SW480 (cell line): ENCODE measurements around the gene MICALL2.

Experiments used
- DNase-seq: peaks from one replicate; pipeline ENCODE4 v3.0.0-alpha.2; 2016; ENCODE audit warnings: low spot score

The MICALL2 gene

DNA sequence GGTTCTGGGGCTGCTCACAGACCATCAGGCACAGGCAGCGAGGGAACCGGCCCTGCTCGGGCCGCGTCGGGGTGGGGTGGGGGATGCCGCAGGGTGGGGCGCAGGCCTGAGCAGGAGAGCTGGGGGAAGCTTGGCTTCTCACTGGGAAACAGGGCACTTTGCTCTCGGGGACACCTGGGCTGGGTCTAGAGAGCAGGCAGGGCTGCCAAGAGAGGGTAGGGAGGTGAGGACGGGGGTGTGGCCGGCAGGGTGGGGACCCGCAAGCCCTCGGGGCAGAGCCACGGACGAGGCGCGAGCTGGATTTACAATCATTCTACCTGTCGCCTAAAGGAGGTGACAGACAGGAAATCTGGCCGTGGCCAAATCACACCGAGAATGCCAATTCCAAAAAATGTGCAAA, 33.9 kb upstream of the MICALL2 start:
- no peak for DNase-seq

DNA sequence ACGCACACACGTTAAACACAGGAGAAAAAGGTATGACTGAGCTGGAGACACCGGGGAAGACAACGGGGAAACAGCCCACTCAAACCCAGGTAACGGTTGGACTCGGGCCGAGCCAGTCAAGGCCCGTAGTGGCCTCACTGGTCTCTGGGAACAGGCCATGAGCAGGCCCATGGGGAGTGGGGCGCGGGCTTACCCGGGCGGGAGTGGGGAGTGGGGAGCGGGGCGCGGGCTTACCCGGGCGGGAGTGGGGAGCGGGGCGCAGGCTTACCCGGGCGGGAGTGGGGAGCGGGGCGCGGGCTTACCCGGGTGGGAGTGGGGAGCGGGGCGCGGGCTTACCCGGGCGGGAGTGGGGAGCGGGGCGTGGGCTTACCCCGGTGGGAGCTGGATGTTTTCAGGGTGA, 33.4 kb upstream of the MICALL2 start:
- DNase-seq: no peak

DNA sequence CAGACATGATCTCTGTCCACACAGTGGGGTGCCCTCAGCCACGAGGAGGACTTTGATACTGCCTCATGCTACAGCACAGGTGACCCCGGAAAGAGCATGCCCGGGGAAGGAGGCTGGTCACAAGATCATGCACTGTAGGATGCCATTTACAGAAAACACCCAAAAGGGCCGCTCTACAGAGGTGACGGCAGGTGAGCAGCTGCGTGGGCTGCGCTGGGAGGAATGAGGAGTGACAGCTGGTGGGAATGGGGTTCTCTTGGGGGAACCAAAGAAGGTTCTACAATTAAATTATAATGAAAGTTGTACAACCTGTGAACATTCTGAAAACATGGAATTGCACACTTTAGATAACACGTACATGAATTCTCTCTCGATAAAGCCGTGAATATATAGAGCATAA, 33.0 kb upstream of the MICALL2 start:
- no peak for DNase-seq

DNA sequence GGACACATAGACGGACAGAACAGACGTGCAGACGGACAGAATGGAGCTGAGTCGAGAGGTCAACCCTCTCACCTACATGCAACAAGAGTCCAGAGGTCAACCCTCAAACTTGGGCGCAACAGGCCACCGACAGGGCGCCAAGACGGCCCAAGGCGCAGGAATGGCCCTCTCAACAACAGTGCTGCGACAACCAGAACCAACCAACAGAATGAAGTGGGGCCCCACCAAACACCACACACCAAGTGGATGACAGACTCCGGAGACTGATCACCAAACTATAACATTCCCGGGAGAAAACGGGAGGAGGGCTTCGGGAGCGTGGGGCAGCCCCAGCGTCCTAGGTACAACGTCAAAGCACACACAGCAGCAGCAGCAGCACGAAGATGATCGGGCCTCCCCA, 31.6 kb upstream of the MICALL2 start:
- DNase-seq: no peak

DNA sequence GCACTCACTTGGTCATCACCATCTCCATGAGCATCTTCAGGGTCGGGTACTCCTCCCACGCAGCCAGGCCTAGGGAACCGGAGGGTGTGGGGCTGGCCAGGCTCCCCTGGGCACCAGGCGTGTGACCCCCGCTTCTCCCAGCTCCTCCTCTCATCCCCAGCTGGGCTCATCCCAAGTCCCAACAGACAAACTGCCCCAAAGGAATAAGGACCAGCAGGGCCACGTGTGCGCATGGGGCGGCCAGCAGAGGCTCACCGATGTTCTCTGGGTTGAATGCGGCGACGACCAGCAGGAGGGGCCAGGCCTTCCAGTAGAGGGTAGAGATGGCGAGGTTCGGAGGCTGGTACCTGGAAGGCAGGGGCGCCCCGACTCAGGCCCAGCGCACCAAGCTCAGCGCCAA, 30.1 kb upstream of the MICALL2 start:
- DNase-seq: no peak

DNA sequence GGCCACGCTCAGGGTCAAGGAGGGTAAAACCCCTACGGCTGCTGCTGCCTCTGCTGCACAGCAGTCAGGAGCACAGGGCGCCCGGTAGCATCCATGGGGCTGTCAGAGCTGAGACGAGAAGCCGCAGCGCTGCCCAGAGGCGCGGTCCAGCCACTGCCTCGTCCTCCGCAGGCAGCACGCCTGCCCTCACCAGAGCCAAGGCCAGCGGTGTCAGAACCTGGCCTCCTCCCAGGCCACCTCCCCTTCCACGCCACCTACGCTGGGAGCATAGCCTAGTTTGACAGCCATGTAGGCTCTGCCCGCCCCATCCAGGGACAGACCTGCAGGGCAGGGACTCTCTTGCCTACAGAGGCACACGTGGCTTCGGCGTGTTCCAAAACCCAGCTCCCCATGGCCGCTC, 28.7 kb upstream of the MICALL2 start:
- no peak for DNase-seq

DNA sequence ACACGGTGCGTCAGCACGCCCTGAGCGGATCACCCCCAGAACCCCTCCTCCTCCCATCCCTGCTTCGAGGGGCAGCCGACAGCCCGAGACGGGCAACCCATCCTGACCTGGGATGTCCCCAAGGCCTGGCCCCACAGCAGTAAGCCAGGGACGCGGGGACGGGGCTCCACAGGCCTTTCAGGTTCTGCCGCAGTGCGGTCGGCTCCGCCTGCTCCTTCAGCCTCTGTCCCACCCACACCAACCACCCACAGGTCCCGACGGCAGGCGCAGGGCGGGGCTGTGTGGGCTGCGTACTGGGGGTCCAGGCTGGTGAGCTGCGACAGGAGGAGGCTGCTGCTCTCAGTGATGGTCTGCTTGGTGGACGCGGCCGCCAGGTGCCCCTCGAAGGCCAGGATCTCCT, 28.2 kb upstream of the MICALL2 start:
- no peak for DNase-seq

DNA sequence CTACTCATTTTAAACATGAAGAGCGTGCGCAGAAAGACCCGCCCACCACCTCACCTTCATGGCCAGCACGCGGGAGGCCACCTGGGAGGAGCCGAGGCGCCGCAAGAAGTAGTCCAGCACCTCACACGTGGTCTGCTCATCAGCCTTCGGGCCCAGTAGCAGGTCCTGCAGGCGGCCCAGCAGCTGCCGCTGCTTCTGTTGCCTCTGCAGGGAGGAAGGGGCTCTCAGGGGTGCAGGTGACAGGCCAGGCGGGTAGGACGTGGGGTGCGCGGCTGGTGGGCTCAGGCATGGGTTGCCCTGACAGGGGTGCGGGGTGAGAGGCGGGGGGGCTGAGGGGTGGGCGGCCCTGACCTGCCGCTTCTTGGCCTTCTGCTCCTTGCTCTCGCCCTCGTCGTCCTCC, 27.3 kb upstream of the MICALL2 start:
- DNase-seq: no peak

DNA sequence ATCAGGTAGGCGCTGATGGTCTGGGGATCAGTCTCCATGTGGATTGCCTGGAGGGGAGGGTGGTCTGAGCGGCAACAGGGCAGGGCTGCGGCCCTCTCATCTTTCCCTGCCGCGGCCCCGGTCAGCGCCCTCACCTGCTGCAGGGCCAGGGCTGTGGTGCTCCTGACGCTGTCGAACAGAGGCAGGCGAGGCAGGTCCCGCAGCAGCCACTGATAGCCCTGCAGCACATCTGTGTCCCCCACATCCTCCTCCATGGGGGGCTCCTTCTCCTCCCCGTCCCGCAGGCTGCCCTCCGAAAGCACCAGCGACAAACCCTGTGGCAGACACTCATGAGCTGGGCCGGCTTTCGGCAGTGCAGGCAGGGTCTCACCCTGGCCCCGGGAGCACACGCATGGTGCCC, 25.9 kb upstream of the MICALL2 start:
- no peak for DNase-seq

DNA sequence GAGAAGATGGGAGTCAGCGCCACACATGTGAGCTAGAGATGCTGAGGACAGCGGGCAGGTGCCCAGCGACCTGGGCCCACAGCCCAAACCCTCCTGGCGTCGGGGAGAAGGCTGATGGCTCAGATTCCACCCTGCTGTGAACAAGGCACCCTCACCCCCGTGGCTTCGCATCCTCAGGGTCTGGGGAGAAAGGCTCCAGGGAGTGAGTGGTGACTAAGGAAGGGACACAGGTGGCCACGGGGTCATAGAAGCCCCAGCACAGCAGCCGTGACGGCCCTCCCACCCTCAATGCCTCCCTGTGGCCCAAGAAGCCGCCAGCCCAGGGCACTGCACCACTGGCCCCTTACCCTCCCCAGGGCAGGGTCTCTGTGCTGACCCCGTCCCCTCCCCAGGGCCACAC, 25.3 kb upstream of the MICALL2 start:
- DNase-seq: no peak

DNA sequence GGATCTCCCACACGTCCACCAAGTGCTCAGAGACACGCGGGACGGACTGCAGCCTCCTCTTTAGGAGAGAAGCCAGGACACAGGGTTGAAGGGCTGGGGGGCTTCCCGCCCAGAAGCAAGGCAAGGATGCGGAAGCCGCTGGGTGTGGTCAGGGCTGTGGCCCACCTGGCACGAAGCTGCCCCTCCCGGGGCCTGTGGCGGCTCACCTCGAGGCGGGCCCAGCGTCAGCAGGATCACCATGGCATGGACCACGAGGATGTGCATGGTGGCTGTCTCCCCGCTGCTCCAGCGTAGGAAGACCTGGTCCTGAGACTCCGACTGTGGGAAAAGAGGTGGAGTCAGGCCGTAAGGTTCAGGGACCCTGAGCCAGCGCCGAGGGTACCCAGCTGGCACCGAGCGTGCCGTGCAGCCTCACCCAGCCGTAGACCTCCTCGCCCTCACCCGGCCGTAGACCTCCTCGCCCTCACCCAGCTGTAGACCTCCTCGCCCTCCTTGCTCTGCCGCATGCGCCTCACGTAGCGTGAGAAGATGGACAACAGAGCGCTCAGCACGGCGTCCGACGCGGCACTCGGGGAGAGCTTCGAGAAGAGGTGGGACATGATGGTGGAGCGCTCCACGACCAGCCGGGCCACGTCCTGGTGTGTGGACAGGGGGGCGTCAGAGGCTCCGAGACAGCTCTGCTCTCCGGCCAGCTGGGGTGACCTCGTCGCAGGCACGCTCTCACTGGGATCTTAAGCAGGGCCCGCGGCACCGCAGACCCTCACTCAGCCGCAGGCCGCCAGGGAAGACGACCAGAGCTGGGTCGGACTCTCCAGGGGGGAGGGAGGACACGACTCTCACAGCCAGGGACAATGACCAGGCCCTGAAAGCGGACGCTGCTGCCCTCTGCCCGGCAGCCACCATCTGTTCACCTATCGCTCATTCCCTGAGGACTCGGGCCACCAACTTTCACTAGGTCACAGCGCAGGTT, 24.6 kb upstream of the MICALL2 start:
- no peak for DNase-seq

DNA sequence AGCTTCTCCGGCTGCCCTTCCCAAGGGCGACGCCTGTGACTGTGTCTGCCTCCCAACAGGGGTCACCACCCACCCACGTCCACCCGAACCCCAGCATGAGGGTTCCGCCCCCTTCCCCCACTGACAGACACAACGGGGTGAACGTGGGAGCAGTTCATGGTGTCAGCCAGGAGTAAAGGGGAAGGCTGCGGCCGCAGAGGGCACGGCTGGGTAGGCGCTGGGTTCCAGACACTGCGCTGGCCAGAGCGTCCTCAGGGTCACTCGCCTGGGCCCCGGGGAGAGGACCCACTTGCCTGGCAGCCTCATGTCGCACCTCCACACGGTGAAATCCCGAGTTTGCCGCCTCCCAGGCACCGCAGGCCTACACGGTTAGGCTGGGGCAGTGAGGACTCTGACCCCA, 23.8 kb upstream of the MICALL2 start:
- no peak for DNase-seq

DNA sequence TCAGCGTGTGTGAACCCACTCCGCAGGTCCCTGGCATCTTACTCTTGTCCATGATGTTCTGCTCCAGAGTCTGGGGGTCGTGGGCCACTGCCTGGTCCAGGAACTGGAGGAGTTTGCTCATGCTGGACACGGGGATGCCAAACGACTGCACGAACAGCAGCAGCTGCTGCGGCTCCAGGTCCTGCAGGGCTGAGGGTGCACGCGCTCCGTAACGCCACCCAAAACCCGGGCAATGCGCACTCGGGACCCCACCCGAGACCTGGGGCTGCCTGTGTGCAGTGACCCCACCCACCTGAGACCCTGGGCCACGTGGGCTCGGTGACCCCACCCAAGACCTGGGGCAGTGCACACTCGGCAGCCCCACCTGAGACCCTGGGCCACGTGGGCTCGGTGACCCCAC, 22.0 kb upstream of the MICALL2 start:
- no peak for DNase-seq

DNA sequence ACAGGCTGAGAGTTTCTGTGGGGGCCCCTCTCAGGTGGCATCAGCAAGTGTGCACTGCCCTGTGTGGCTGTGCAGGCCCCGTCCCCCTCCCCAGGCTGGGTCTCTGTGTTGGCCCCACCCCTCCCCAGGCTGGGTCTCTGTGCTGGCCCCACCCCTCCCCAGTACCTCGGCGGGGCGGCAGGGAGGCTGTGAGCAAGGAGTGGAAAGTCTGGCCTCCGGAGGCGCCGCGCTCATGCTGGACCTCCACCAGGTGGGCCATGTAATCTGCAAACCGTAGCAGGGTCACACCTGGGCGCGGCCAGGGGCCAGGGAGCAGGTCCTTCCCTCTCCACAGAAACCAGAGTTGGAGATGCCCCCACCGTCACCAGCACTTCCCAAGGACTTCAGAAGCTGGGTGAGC, 21.4 kb upstream of the MICALL2 start:
- DNase-seq: no peak

DNA sequence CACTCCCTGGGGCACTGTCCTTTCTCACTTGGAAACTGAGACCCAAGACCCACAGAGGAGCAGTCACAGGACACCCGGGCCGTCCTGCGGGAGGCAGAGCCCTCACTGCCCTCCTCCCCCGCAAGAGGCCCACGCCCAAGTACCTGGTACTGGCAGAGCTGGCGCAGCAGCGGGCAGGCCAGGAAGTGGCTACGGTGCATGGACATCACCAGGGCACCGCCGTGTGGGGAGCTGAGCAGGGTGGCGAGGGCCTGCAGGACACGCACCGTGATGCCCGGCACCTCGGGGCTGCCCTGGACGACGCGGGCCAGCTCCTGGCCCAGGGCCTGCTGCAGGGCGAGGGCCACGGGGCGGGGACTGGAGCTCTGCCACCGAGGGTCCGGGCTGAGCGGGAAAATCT, 20.0 kb upstream of the MICALL2 start:
- no peak for DNase-seq

DNA sequence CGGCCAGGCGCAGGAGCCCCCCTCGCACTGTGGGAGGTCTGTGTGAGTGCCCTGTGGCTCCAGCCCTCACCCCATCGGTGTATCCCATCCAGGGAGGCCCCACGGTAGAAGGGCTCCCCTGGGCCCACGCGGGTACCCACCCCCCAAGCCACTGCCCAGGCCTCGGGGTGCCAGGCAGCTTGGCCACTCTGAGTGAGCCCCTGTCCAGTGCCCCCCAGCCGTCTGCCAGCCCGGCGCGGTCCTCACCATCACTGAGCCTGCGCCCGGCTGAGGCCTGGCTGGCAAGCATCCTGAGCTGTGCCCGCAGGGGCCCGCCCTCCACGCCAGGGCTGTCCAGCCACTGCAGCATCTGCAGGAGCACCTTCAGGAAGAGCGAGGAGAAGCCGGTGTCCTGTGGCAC, 19.2 kb upstream of the MICALL2 start:
- DNase-seq: no peak

DNA sequence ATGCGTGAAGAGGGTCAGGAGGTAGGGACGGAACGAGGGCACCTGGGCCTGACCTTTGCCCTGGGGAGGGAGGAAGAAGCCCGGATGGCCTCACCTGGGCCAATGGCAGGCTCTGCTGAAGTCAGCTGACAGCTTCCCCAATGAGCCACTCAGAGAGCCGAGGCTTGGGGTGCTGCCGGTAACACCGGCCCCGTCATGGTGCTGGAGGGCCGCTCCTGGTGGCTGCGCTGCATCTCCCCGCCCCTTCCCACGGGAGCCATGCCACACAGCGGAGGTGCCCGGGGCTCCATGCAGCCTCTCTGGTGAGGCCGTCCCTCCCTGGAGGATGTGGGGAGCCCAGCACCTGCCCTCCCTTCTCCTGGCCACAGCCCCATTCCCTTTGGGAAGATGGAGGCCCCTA, 17.6 kb upstream of the MICALL2 start:
- DNase-seq: no peak

DNA sequence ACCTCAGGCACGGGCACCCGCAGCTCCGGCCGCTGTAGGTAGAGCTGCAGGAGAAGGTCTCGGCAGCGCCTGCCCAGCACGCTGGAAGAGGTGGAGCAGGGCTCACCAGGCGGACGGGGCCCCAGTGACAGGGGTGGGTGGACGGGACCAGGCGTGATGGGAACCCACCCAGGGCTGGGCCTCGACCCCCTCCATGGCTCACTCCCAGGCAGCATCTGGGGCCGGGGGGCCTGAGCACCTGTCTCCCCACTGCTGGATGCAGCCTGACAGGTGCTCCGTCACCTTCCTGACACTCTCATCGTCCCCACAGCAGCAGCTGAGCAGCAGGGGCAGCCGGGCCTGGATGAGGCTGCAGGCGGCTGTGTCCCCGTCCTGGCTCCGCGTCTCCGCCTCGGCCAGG, 16.7 kb upstream of the MICALL2 start:
- no peak for DNase-seq

DNA sequence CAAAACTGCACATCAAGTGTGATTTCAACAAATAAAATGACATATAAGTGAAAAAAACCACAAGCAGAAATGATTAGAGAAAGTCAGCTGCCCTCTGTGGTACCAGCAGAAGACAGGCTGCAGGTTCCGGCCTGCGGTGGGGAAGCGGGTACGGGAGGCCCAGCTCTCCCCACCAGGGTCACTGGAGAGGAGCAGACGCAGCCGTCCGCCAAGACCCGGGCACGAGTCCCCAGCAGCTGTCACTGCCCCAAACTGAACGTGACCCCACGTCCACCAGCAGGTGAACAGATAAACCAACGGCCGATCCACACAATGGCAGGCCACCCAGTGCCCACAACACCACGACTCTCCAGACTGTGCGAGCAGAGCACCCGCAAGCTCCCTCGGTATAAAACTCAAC, 16.1 kb upstream of the MICALL2 start:
- no peak for DNase-seq

DNA sequence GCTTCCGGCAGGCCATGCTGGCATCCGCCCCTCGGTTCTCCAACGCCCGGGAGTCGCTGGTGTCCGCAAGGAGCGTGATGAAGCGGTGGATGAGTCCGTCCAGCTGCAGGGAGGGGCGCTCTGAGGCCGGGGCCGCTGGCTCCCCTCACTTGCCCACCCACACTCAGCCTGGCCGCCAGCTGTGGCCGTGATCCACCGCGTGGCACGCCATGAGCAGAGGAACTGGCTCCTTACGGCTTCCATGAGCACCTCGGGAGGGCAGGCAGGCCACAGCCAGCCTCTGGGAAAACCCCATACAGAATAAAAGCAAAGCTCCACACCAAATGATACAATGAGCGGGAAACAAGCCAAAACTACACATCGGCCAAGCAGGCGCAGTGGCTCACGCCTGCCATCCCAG, 15.5 kb upstream of the MICALL2 start:
- DNase-seq: no peak

DNA sequence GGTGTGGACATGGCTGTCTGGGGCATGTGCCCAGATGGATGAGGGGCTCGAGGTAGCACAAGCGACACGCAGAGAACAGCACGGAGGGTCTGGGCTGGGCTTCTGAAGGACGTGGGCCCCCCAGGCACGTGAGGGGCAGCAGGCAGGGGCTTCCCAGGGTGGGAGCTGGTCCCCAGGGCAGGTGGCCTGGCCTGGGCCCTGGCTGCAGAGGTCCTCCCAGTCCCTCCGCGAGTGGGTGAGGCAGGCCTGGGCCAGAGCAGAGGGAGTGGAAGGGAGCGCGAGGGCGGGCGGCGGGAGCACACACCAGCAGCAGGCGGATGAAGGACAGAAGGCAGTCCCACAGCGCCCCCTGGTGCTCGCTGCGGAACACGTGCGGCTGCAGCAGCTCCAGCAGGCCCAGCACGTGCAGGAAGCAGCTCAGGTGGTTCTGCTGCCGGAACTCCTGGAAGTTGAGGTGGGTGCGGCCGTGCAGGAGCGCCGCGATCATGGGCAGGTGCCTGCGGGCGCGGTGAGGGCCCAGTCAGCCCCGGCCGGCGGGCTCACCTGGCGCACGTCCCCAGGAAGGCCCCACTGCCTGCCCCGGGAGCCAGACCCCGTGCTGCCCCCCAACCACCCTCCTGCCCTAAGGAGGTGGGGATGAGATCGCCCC, 14.7 kb upstream of the MICALL2 start:
- DNase-seq: peak; percentile 98

DNA sequence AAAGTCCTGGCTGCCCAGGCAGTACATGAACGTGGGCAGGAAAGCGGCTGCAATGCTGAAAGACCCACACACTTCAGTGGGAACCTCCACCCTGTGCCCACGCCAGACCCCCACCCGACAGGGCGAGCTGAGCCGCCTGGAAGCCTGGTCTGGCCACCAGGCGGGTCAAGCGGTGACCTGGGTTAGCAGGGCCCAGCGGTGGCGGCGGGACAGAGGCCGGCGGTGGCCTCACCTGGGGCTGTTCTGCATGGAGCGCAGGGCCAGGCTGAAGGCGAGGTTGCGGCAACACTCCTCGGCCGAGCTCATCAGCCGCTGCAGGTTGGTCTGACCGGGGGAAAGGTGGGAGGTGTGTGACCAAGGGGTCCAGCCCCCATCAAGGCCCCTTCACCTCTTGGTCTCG, 11.6 kb upstream of the MICALL2 start:
- DNase-seq: no peak

DNA sequence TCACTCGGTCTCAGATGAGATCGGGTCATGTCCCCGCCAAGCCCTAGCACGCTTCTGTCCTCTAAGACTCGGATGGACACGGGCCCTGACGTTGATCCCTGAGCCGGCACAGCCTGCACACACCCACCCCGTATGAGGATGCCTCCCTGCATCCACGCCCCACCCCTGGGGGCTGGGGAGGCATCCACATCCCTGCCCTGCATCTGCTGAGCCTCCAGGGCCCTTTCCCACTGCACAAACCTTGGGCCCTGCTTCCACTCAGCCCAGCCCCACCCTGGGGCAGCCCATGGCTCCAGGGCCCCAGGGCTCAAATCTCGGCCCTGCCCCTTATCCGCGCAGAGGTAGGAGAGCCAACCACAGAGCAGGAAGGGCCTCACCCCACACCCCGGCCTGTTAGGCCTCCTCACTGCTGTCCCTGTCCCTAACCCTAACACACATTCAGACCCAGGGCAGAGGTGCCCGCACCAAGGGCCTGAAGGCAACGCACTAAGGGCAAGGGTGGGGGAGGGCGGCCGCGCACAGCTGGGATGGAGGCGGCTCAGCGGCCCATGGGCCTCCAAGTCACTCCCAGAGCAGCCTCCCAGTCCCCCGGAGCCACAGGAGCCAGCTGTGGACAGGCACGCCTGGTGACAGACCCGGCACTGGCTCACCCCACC, 9.5 kb upstream of the MICALL2 start:
- DNase-seq: no peak
